Measurements from ENCODE around the gene INSYN2B.

Gene INSYN2B

DNA sequence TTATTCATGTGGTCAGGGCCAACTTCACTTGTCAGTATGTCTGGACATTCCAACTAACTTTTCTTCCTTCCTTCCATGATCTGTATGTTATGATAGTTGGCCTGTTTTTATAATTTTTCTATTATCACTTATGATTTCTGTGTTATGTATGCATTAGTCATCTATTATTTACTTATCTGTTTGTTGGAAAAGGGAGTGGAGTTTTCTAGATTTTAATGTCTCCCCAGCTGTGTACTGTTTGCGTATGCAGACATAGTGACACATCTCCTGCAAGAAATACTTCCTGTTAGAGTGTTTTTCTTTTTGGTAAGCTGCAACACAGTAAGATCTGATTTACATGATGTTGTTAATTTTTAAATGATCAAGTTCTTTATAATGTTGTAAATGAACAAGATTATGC is 8.7 kb upstream of the INSYN2B start:
- Histone ChIP-seq H3K27ac (ENCODE audit: low read length) (no peak overlapping the region), H3K27me3 (ENCODE audit: insufficient read depth, low read length, poor library complexity) (no peaks in the 10 kb centered on the region), H3K79me2 (ENCODE audit: insufficient read depth, low read length) (no peaks in the 10 kb centered on the region), H3K4me3 (ENCODE audit: low read depth in 1 of 2, low read length in 2 of 2) (no peak overlapping the region), H3K9ac (ENCODE audit: low read depth, low read length) (no peak overlapping the region), H3K4me2 (ENCODE audit: insufficient read depth, low read length) (no peak overlapping the region), H4K20me1 (ENCODE audit: insufficient read depth, low read length) (0 out of 2 replicates have a peak, but pooled peaks cover 4% of the 10 kb centered on the region), H2AFZ (ENCODE audit: low read depth, low read length) (no peak overlapping the region), H3K9me3 (ENCODE audit: insufficient read depth, low read length, severe bottlenecking) (no peaks in the 10 kb centered on the region), H3K4me1 (ENCODE audit: insufficient read depth, low read length) (no peaks in the 10 kb centered on the region), H3K36me3 (ENCODE audit: insufficient read depth, low read length) (peaks cover 86% of the 10 kb centered on the region)
- ATAC-seq (ENCODE audit: insufficient read depth, low read depth) (no peak), DNase-seq (no peak)
- no peak for TF ChIP-seq EZH2 (IDR thresholded peaks at IDR 0.05; ENCODE audit: borderline replicate concordance, low read depth, low read length, severe bottlenecking)

DNA sequence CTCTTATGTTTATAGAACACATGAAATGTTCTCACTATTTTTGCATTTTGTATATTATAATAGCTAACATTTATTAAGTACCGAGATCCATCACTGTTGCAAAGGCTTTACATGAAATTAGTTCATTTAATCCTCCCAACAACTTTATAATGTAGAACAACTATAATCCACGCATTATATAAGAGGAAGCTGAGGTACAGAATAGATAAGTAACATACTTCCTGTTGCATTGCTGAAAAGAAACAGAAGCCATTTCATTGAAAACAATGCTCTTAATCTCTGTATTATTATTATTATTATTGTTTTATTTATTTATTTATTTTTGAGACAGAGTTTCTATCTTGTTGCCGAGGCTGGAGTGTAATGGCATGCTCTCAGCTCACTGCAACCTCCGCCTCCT is 7.9 kb upstream of the INSYN2B start:
- no peak for DNase-seq
- H3K36me3 ChIP-seq (ENCODE audit: insufficient read depth, low read length) = peaks cover 86% of the 10 kb centered on the region

DNA sequence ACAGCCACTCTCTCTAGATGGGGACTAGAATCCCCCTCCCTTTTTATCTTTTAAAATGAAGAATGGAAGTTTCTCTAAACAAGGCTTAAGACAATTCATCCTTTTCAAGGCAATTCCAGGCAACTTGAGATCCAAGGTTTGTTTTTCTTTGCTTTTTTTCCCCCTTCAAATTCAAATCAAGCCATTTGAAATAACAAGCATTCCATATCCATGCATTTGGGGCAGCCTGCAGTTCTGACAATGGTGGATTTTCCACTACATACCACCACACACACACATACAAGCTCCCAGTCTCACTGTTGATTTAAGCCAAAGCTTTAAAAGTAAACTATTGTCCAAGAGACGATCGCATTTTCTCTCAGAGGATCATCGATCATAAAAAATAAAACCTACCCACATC is 424 bp downstream of the INSYN2B start:
- Histone ChIP-seq H3K9me3 (ENCODE audit: insufficient read depth, low read length, severe bottlenecking) (no peaks in the 10 kb centered on the region), H4K20me1 (ENCODE audit: insufficient read depth, low read length) (no peaks in the 10 kb centered on the region), H2AFZ (ENCODE audit: low read depth, low read length) (no peak overlapping the region), H3K4me3 (ENCODE audit: low read depth in 1 of 2, low read length in 2 of 2) (no peak overlapping the region), H3K9ac (ENCODE audit: low read depth, low read length) (no peak overlapping the region), H3K36me3 (ENCODE audit: insufficient read depth, low read length) (peaks cover 26% of the 10 kb centered on the region), H3K27ac (ENCODE audit: low read length) (no peak overlapping the region), H3K4me1 (ENCODE audit: insufficient read depth, low read length) (no peaks in the 10 kb centered on the region), H3K27me3 (ENCODE audit: insufficient read depth, low read length, poor library complexity) (no peaks in the 10 kb centered on the region), H3K4me2 (ENCODE audit: insufficient read depth, low read length) (no peak overlapping the region), H3K79me2 (ENCODE audit: insufficient read depth, low read length) (no peaks in the 10 kb centered on the region)
- TF ChIP-seq EZH2 (IDR thresholded peaks at IDR 0.05; ENCODE audit: borderline replicate concordance, low read depth, low read length, severe bottlenecking) = no peak
- TF ChIP-seq, protein P1, sequence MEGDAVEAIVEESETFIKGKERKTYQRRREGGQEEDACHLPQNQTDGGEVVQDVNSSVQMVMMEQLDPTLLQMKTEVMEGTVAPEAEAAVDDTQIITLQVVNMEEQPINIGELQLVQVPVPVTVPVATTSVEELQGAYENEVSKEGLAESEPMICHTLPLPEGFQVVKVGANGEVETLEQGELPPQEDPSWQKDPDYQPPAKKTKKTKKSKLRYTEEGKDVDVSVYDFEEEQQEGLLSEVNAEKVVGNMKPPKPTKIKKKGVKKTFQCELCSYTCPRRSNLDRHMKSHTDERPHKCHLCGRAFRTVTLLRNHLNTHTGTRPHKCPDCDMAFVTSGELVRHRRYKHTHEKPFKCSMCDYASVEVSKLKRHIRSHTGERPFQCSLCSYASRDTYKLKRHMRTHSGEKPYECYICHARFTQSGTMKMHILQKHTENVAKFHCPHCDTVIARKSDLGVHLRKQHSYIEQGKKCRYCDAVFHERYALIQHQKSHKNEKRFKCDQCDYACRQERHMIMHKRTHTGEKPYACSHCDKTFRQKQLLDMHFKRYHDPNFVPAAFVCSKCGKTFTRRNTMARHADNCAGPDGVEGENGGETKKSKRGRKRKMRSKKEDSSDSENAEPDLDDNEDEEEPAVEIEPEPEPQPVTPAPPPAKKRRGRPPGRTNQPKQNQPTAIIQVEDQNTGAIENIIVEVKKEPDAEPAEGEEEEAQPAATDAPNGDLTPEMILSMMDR (IDR thresholded peaks at IDR 0.05; ENCODE audit: borderline replicate concordance, extremely low read depth, low read length, poor library complexity, severe bottlenecking) = no peak
- ATAC-seq (ENCODE audit: insufficient read depth, low read depth) = no peak
- DNase-seq = no peak

More for the DNA sequence above, 7.9 kb upstream of the INSYN2B start:
- Histone ChIP-seq H3K4me2 (ENCODE audit: insufficient read depth, low read length) (no peak overlapping the region), H3K79me2 (ENCODE audit: insufficient read depth, low read length) (no peaks in the 10 kb centered on the region), H3K4me3 (ENCODE audit: low read depth in 1 of 2, low read length in 2 of 2) (no peak overlapping the region), H3K9ac (ENCODE audit: low read depth, low read length) (no peak overlapping the region), H3K9me3 (ENCODE audit: insufficient read depth, low read length, severe bottlenecking) (no peaks in the 10 kb centered on the region), H2AFZ (ENCODE audit: low read depth, low read length) (no peak overlapping the region), H3K4me1 (ENCODE audit: insufficient read depth, low read length) (no peaks in the 10 kb centered on the region), H3K27ac (ENCODE audit: low read length) (no peak overlapping the region), H4K20me1 (ENCODE audit: insufficient read depth, low read length) (0 out of 2 replicates have a peak, but pooled peaks cover 4% of the 10 kb centered on the region), H3K27me3 (ENCODE audit: insufficient read depth, low read length, poor library complexity) (no peaks in the 10 kb centered on the region)
- ATAC-seq (ENCODE audit: insufficient read depth, low read depth) = no peak
- no peak for TF ChIP-seq EZH2 (IDR thresholded peaks at IDR 0.05; ENCODE audit: borderline replicate concordance, low read depth, low read length, severe bottlenecking)
- TF ChIP-seq, protein P1 (IDR thresholded peaks at IDR 0.05; ENCODE audit: borderline replicate concordance, extremely low read depth, low read length, poor library complexity, severe bottlenecking) = no peak

- Histone ChIP-seq H3K4me3 (ENCODE audit: low read depth in 1 of 2, low read length in 2 of 2) (no peak overlapping the region), H3K79me2 (ENCODE audit: insufficient read depth, low read length) (no peaks in the 10 kb centered on the region), H3K36me3 (ENCODE audit: insufficient read depth, low read length) (peaks cover 18% of the 10 kb centered on the region), H3K4me1 (ENCODE audit: insufficient read depth, low read length) (no peaks in the 10 kb centered on the region), H4K20me1 (ENCODE audit: insufficient read depth, low read length) (no peaks in the 10 kb centered on the region), H3K9me3 (ENCODE audit: insufficient read depth, low read length, severe bottlenecking) (no peaks in the 10 kb centered on the region), H2AFZ (ENCODE audit: low read depth, low read length) (no peak overlapping the region), H3K27ac (ENCODE audit: low read length) (no peak overlapping the region), H3K27me3 (ENCODE audit: insufficient read depth, low read length, poor library complexity) (no peaks in the 10 kb centered on the region), H3K4me2 (ENCODE audit: insufficient read depth, low read length) (no peak overlapping the region), H3K9ac (ENCODE audit: low read depth, low read length) (no peak overlapping the region)
- ATAC-seq (ENCODE audit: insufficient read depth, low read depth) (no peak), DNase-seq (no peak)
- TF ChIP-seq EZH2 (IDR thresholded peaks at IDR 0.05; ENCODE audit: borderline replicate concordance, low read depth, low read length, severe bottlenecking) = no peak
- TF ChIP-seq, protein P1 (IDR thresholded peaks at IDR 0.05; ENCODE audit: borderline replicate concordance, extremely low read depth, low read length, poor library complexity, severe bottlenecking) = no peak
Measured at GRCh38 chr5:169978714-169979113, 1.6 kb downstream of the INSYN2B start.

All from DND-41 (cell line).